H9 (cell line): ENCODE measurements around the gene SUOX. TPM values are rescaled to one million over a fixed set of nuclear protein-coding genes. Genes with fewer than 3 reads are reported as not detected.
A peak's percentile ranks its signal among the peaks of the same experiment; 100 is the strongest.

Experiments
- DNase-seq: peaks from one replicate; pipeline ENCODE4 v3.0.0-alpha.2; 2017
- H2AFZ ChIP-seq: one replicate; pipeline ENCODE4 v1.6.1; 2013; ENCODE audit warnings: mild to moderate bottlenecking, low read length, control low read depth, moderate library complexity
- H2AK5ac ChIP-seq: 2 replicates; pipeline ENCODE4 v1.6.1; 2013; ENCODE audit warnings: low read length, control low read depth, mixed read lengths; ENCODE audit not compliant: insufficient read length
- H2BK120ac ChIP-seq: one replicate; pipeline ENCODE4 v1.6.1; 2013; ENCODE audit warnings: low read depth, mild to moderate bottlenecking, low read length, control low read depth, inconsistent platforms; ENCODE audit not compliant: poor library complexity, severe bottlenecking
- H2BK12ac ChIP-seq: 2 replicates; pipeline ENCODE4 v1.6.1; 2013; ENCODE audit warnings: low read length, control low read depth, mixed read lengths, low read depth; ENCODE audit not compliant: insufficient read length
- H2BK15ac ChIP-seq: 2 replicates; pipeline ENCODE4 v1.6.1; 2013; ENCODE audit warnings: low read depth, low read length, control low read depth
- H2BK20ac ChIP-seq: one replicate; pipeline ENCODE4 v1.6.1; 2013; ENCODE audit warnings: low read depth, mild to moderate bottlenecking, low read length, control low read depth, inconsistent platforms; ENCODE audit not compliant: poor library complexity, severe bottlenecking
- H2BK5ac ChIP-seq: 2 replicates; pipeline ENCODE4 v1.6.1; 2013; ENCODE audit warnings: low read length, control low read depth, mixed read lengths; ENCODE audit not compliant: insufficient read length
- H3K14ac ChIP-seq: 2 replicates; pipeline ENCODE4 v1.6.1; 2013; ENCODE audit warnings: low read length, control low read depth; ENCODE audit not compliant: insufficient read depth
- H3K18ac ChIP-seq: 2 replicates; pipeline ENCODE4 v1.6.1; 2013; ENCODE audit warnings: low read depth, mild to moderate bottlenecking, mixed read lengths, low read length, control low read depth; ENCODE audit not compliant: insufficient read length
- H3K23ac ChIP-seq: 2 replicates; pipeline ENCODE4 v1.6.1; 2013; ENCODE audit warnings: low read length, control low read depth, mixed read lengths, low read depth; ENCODE audit not compliant: insufficient read length
- H3K23me2 ChIP-seq: 2 replicates; pipeline ENCODE4 v1.6.1; 2013; ENCODE audit warnings: low read depth, mild to moderate bottlenecking, mixed read lengths, low read length, control low read depth; ENCODE audit not compliant: insufficient read length, poor library complexity, severe bottlenecking
- H3K27ac ChIP-seq: 2 replicates; pipeline ENCODE4 v1.5.1; 2013; ENCODE audit warnings: low read length, control low read depth, mixed read lengths, low read depth; ENCODE audit not compliant: insufficient read length
- H3K27me3 ChIP-seq: 2 replicates; pipeline ENCODE4 v1.6.1; 2013; ENCODE audit warnings: low read length, control low read depth, inconsistent platforms; ENCODE audit not compliant: insufficient read depth
- H3K4ac ChIP-seq: 2 replicates; pipeline ENCODE4 v1.6.1; 2013; ENCODE audit warnings: low read depth, mild to moderate bottlenecking, control low read depth, inconsistent platforms, low read length, moderate library complexity
- H3K4me1 ChIP-seq: 2 replicates; pipeline ENCODE4 v1.6.1; 2013; ENCODE audit warnings: low read length, control low read depth, inconsistent platforms; ENCODE audit not compliant: insufficient read depth
- H3K4me2 ChIP-seq: 2 replicates; pipeline ENCODE4 v1.6.1; 2013; ENCODE audit warnings: low read length, control low read depth, mixed read lengths; ENCODE audit not compliant: insufficient read length, insufficient read depth
- H3K56ac ChIP-seq: 2 replicates; pipeline ENCODE4 v1.6.1; 2013; ENCODE audit warnings: low read depth, mild to moderate bottlenecking, mixed read lengths, low read length, control low read depth; ENCODE audit not compliant: insufficient read length
- H3K79me1 ChIP-seq: 2 replicates; pipeline ENCODE4 v1.6.1; 2013; ENCODE audit warnings: low read depth, mild to moderate bottlenecking, moderate library complexity, low read length, control low read depth, inconsistent platforms; ENCODE audit not compliant: insufficient read depth, poor library complexity, severe bottlenecking
- H3K79me2 ChIP-seq: 2 replicates; pipeline ENCODE4 v1.6.1; 2013; ENCODE audit warnings: low read length, control low read depth, inconsistent platforms; ENCODE audit not compliant: insufficient read depth
- H3K9ac ChIP-seq: 2 replicates; pipeline ENCODE4 v1.6.1; 2013; ENCODE audit warnings: low read length, control low read depth, mixed read lengths; ENCODE audit not compliant: insufficient read length; ENCODE audit errors: extremely low read depth
- H3K9me3 ChIP-seq: one replicate; pipeline ENCODE4 v1.6.1; 2013; ENCODE audit warnings: low read depth, low read length, inconsistent platforms; ENCODE audit not compliant: control insufficient read depth
- H3T11ph ChIP-seq: one replicate; pipeline ENCODE4 v1.6.1; 2013; ENCODE audit warnings: mild to moderate bottlenecking, low read length, control low read depth, inconsistent platforms
- H4K20me1 ChIP-seq: one replicate; pipeline ENCODE4 v1.6.1; 2013; ENCODE audit not compliant: control insufficient read depth, insufficient read length, insufficient read depth
- H4K5ac ChIP-seq: 2 replicates; pipeline ENCODE4 v1.6.1; 2013; ENCODE audit warnings: low read depth, mild to moderate bottlenecking, mixed read lengths, low read length, control low read depth; ENCODE audit not compliant: insufficient read length
- H4K8ac ChIP-seq: replicated peaks from 2 replicates; pipeline ENCODE4 v1.6.1; 2013; ENCODE audit warnings: low read length, control low read depth, mixed read lengths, low read depth; ENCODE audit not compliant: insufficient read length
- H4K91ac ChIP-seq: 2 replicates; pipeline ENCODE4 v1.6.1; 2013; ENCODE audit warnings: low read depth, mild to moderate bottlenecking, moderate library complexity, mixed read lengths, low read length, control low read depth; ENCODE audit not compliant: insufficient read length
- H3K27ac Mint-ChIP-seq, 3 experiments: 2 replicates in 2 of 3; 3 replicates in 1 of 3; pipeline ENCODE4 v1.8.0; 2020 to 2021; ENCODE audit warnings: mixed read lengths in 3 of 3, mild to moderate bottlenecking in 1 of 3, moderate library complexity in 1 of 3
- H3K27me3 Mint-ChIP-seq: 2 replicates; pipeline ENCODE4 v1.8.0; 2021; ENCODE audit warnings: low read depth, mild to moderate bottlenecking, moderate library complexity, mixed read lengths
- H3K36me3 Mint-ChIP-seq, 3 experiments: 2 replicates in 2 of 3; 3 replicates in 1 of 3; pipeline ENCODE4 v1.8.0; 2020 to 2021; ENCODE audit warnings: low read depth in 3 of 3, mixed read lengths in 3 of 3; ENCODE audit not compliant: insufficient read depth in 1 of 3
- H3K4me1 Mint-ChIP-seq, 2 experiments: 2 replicates each; pipeline ENCODE4 v1.8.0; 2020; ENCODE audit warnings: mixed read lengths in 2 of 2
- H3K4me3 Mint-ChIP-seq, 2 experiments: 2 replicates in 1 of 2; 3 replicates in 1 of 2; pipeline ENCODE4 v1.8.0; 2020 to 2021; ENCODE audit warnings: mild to moderate bottlenecking in 2 of 2, mixed read lengths in 2 of 2, moderate library complexity in 1 of 2
- H3K9me3 Mint-ChIP-seq, 2 experiments: 2 replicates in 1 of 2; 3 replicates in 1 of 2; pipeline ENCODE4 v1.8.0; 2020; ENCODE audit warnings: mild to moderate bottlenecking in 2 of 2, mixed read lengths in 2 of 2, moderate library complexity in 1 of 2
- CTCF ChIP-seq: fragments of 200-600 bp; sonication (generic); conservative IDR thresholded peaks from 3 replicates; pipeline ENCODE4 v1.8.0; 2021; ENCODE audit warnings: antibody characterized with exemption, mild to moderate bottlenecking
- WGBS: extraction: QIAGEN DNeasy Blood & Tissue Kit; methylation state at CpG from one replicate; pipeline ENCODE4 v1.1.7; 2013; ENCODE audit warnings: missing lambda C conversion rate, low lambda C conversion rate, mixed read lengths; ENCODE audit not compliant: insufficient read length; ENCODE audit errors: extremely low coverage; 5-methylcytosine and 5-hydroxymethylcytosine counted together
- total RNA-seq: library from RNA; stranded (reverse); gene quantifications from 2 replicates; pipeline ENCODE4 v1.2.1, GENCODE V29; 2021

SUOX gene
- total RNA-seq, 1 experiment from 2014 or later = 21.0 TPM

DNA sequence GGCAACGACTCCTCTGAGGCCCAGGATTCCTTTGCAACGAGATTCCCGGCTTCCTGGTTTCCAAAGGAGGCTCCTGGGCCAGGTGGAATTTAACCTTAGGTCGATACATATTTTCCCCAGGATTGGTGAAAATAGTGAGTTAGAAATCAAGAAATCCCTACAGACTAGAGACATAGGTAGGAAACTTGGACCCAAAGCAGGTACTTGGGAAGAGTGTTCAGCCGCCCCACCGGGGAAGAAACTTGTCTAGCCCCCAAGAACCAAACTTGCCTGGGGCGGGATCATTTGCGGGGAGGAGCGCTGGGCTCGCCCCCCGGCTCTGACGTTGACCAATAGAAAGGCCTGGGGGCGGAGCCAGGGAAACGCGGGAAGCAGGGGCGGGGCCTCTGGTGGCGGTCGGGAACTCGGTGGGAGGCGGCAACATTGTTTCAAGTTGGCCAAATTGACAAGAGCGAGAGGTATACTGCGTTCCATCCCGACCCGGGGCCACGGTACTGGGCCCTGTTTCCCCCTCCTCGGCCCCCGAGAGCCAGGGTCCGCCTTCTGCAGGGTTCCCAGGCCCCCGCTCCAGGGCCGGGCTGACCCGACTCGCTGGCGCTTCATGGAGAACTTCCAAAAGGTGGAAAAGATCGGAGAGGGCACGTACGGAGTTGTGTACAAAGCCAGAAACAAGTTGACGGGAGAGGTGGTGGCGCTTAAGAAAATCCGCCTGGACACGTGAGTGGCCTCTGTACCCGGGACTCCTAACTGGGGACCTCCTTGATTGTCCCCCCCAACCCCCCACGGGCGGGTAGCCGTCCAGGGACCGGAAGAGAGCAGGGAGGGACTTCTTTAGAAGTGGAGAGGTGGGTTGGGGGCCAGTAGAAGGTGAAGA, 30.4 kb upstream of the SUOX start, which contains the start of gene CDK2:
TSS of gene CDK2 (plus strand) at position 423 of the 874 bp plus-strand sequence. CDS start at position 602, 179 bp downstream.
- H3K27me3 Mint-ChIP-seq = no peaks in the 10 kb centered on the region
- no peaks in the 10 kb centered on the region for H4K20me1 ChIP-seq
- H3K4me1 Mint-ChIP-seq = peaks cover 22 to 28% of the 10 kb centered on the region in 2 experiments
- H4K8ac ChIP-seq = no peak within 1 kb of the TSS
- no peak within 1 kb of the TSS for H2BK120ac ChIP-seq
- H2AK5ac ChIP-seq = no peak within 1 kb of the TSS
- H2BK12ac ChIP-seq = no peak within 1 kb of the TSS
- no peaks in the 10 kb centered on the region for H3K9me3 Mint-ChIP-seq
- peak within 1 kb of the TSS; percentile 93 for H3K4me2 ChIP-seq
- H3K4ac ChIP-seq = no peak within 1 kb of the TSS
- H2BK15ac ChIP-seq = no peak within 1 kb of the TSS
- H2BK5ac ChIP-seq = no peak within 1 kb of the TSS
- no peak within 1 kb of the TSS for H3K56ac ChIP-seq
- H3K79me2 ChIP-seq = no peaks in the 10 kb centered on the region; the same call in 1 of the 2 replicates
- no peaks in the 10 kb centered on the region for H3K79me1 ChIP-seq
- H3K18ac ChIP-seq = no peak within 1 kb of the TSS
- no CpG with 5 or more reads among the region's 45 CpGs for WGBS
- no peaks in the 10 kb centered on the region for H3K27me3 ChIP-seq
- H2AFZ ChIP-seq = no peak within 1 kb of the TSS
- H3K23me2 ChIP-seq = peaks cover 15% of the 10 kb centered on the region
- H3K4me1 ChIP-seq = peaks cover 3% of the 10 kb centered on the region; the same call in 1 of the 2 replicates
- H3K23ac ChIP-seq = no peak within 1 kb of the TSS
- H3K14ac ChIP-seq = no peak within 1 kb of the TSS; the same call in 1 of the 2 replicates
- no peaks in the 10 kb centered on the region for H3K9me3 ChIP-seq
- no peak for TF ChIP-seq CTCF
- peak within 1 kb of the TSS; percentile 96 to 99 for H3K4me3 Mint-ChIP-seq
- peaks cover 14 to 35% (median 35%) of the 10 kb centered on the region in 3 experiments; a peak in 6 of 7 replicates for H3K36me3 Mint-ChIP-seq
- DNase-seq = peak; percentile 95
- H3K27ac Mint-ChIP-seq = peak within 1 kb of the TSS; percentile 92 to 98 (median 97)
- peak within 1 kb of the TSS; percentile 46 for H3K27ac ChIP-seq
- no peak within 1 kb of the TSS for H4K91ac ChIP-seq
- no peak within 1 kb of the TSS for H3T11ph ChIP-seq
- H3K9ac ChIP-seq = peak within 1 kb of the TSS; percentile 92
- H2BK20ac ChIP-seq = no peak within 1 kb of the TSS
- no peak within 1 kb of the TSS for H4K5ac ChIP-seq
